Endothelial cell of umbilical vein (primary cell): ENCODE measurements around the gene PDGFRA. TPM values are rescaled to one million over a fixed set of nuclear protein-coding genes. Genes with fewer than 3 reads are reported as not detected.
A peak's percentile ranks its signal among the peaks of the same experiment; 100 is the strongest.

ENCODE experiments used
- BruUV-seq: library from RNA; stranded (reverse); fragments of 400-500 nt; replicated peaks from 2 replicates; lab custom pipeline; 2021; lab: Mats Ljungman, UMichigan
- CTCF ChIA-PET: fragments of 300-600, 350-600 bp; sonication (Branson Sonifier 250); formaldehyde crosslinking; loops from one replicate; lab custom pipeline; 2021; ENCODE audit warnings: antibody characterized with exemption, inconsistent platforms; lab: Charles Lee
- POLR2A ChIA-PET: fragments of 300-600, 350-600 bp; sonication (Branson Sonifier 250); formaldehyde crosslinking; loops from one replicate; lab custom pipeline; 2021; ENCODE audit warnings: antibody characterized with exemption, inconsistent platforms; lab: Charles Lee
- DNase-seq: peaks from one replicate; pipeline ENCODE4 v3.0.0-alpha.2; 2011; ENCODE audit warnings: low read depth, low spot score
- FAIRE-seq: peaks from 2 replicates; lab custom pipeline; 2011; peaks lifted over from hg19 to GRCh38; lab: Jason Lieb, UNC
- H2AFZ ChIP-seq: 2 replicates; pipeline ENCODE4 v1.6.0; 2012; ENCODE audit warnings: low read depth, low read length, control low read depth, inconsistent platforms
- H3K27ac ChIP-seq: 2 replicates; pipeline ENCODE4 v1.5.1; 2011; ENCODE audit warnings: low read depth, mild to moderate bottlenecking, control low read depth, low read length, moderate library complexity; ENCODE audit not compliant: insufficient read depth
- H3K27me3 ChIP-seq, 2 experiments: 2 replicates each; pipeline versions ENCODE4 v1.6.0 to v1.6.1; 2011; ENCODE audit warnings: low read length in 2 of 2, mixed read lengths in 1 of 2; ENCODE audit not compliant: control insufficient read depth in 2 of 2, insufficient read depth in 2 of 2
- H3K36me3 ChIP-seq, 2 experiments: 2 replicates in 1 of 2; 3 replicates in 1 of 2; pipeline ENCODE4 v1.5.1; 2011; ENCODE audit warnings: low read length in 2 of 2, mild to moderate bottlenecking in 1 of 2, moderate library complexity in 1 of 2; ENCODE audit not compliant: control insufficient read depth in 2 of 2, insufficient read depth in 2 of 2; ENCODE audit errors: extremely low read depth in 1 of 2
- H3K4me1 ChIP-seq: 3 replicates; pipeline ENCODE4 v1.5.1; 2011; ENCODE audit warnings: mild to moderate bottlenecking, low read length; ENCODE audit not compliant: control insufficient read depth, insufficient read depth; ENCODE audit errors: extremely low read depth
- H3K4me2 ChIP-seq: 2 replicates; pipeline ENCODE4 v1.6.1; 2011; ENCODE audit warnings: low read length, control low read depth, mixed read lengths; ENCODE audit not compliant: insufficient read depth
- H3K4me3 ChIP-seq, 3 experiments: fragments of 200-600 bp in 1 of 3; sonication (generic), shearing (Covaris generic) in 1 of 3; replicated peaks in 1 of 3; 2 replicates each; pipeline ENCODE4 v1.5.1; 2011 to 2016; ENCODE audit warnings: control low read depth in 3 of 3, low read length in 3 of 3, mild to moderate bottlenecking in 2 of 3, inconsistent platforms in 1 of 3, low read depth in 1 of 3, moderate library complexity in 1 of 3; ENCODE audit not compliant: insufficient read depth in 1 of 3
- H3K79me2 ChIP-seq: 2 replicates; pipeline ENCODE4 v1.6.0; 2012; ENCODE audit warnings: low read length, inconsistent platforms; ENCODE audit not compliant: control insufficient read depth, insufficient read depth
- H3K9ac ChIP-seq: replicated peaks from 2 replicates; pipeline ENCODE3; 2011; ENCODE audit warnings: low read length, control low read depth; ENCODE audit not compliant: insufficient read depth; ENCODE audit errors: extremely low read depth
- H3K9me1 ChIP-seq: replicated peaks from 3 replicates; pipeline ENCODE4 v1.6.0; 2011; ENCODE audit warnings: mild to moderate bottlenecking, low read length; ENCODE audit not compliant: control insufficient read depth, insufficient read depth; ENCODE audit errors: extremely low read depth
- H3K9me3 ChIP-seq: replicated peaks from 2 replicates; pipeline ENCODE4 v1.5.1; 2012; ENCODE audit warnings: low read length, inconsistent platforms; ENCODE audit not compliant: control insufficient read depth, insufficient read depth
- H4K20me1 ChIP-seq: replicated peaks from 2 replicates; pipeline ENCODE3; 2011; ENCODE audit warnings: mild to moderate bottlenecking, low read length; ENCODE audit not compliant: control insufficient read depth, insufficient read depth; ENCODE audit errors: extremely low read depth
- EZH2 ChIP-seq: IDR thresholded peaks from 2 replicates; pipeline ENCODE4 v1.6.1; 2012; ENCODE audit warnings: borderline replicate concordance, low read depth, mild to moderate bottlenecking, moderate library complexity, low read length, inconsistent platforms; ENCODE audit not compliant: severe bottlenecking
- JUN ChIP-seq: IDR thresholded peaks from 2 replicates; pipeline ENCODE4 v1.6.1; 2011; ENCODE audit warnings: borderline replicate concordance, low read depth; ENCODE audit not compliant: insufficient read length, insufficient read depth
- dilution Hi-C: fragments of 300-500 bp; cut with MboI; formaldehyde crosslinking; loops from one replicate; pipeline ENCODE4 v1.15.0; 2019; ENCODE audit warnings: low sequenced_read_pairs; ENCODE audit not compliant: extremely low pct_ligation_motif_present
- intact Hi-C: fragments of 100-400 bp; cut with micrococcal nuclease; formaldehyde crosslinking; loops from one replicate; pipeline ENCODE4 v1.10.0; 2022
- polyA plus RNA-seq, 4 experiments: library from polyadenylated mRNA; depleted of rRNA in 3 of 4; stranded (reverse) in 3 of 4; unstranded in 1 of 4; fragments of >200 nt; gene quantifications; 2 replicates each; pipeline versions ENCODE4 v1.2.1 to v1.2.3, GENCODE V29; 2011 to 2012; ENCODE audit warnings: missing spikeins in 1 of 4
- total RNA-seq: library from RNA; stranded (reverse); gene quantifications from 2 replicates; pipeline ENCODE4 v1.2.3, GENCODE V29; 2021
- TF ChIP-seq, protein P1 (sequence below), 2 donors: IDR thresholded peaks; 1 replicate in 1 of 2; 2 replicates in 1 of 2; pipeline ENCODE4 v1.5.1; 2011; ENCODE audit warnings: low read length in 2 of 2, mild to moderate bottlenecking in 2 of 2, moderate library complexity in 2 of 2, control low read depth in 1 of 2, inconsistent platforms in 1 of 2, low read depth in 1 of 2; ENCODE audit not compliant: insufficient read depth in 1 of 2; ENCODE audit errors: extremely low read depth in 1 of 2

The PDGFRA gene
- total and polyA plus RNA-seq, 2 donors (not counting 3 experiments of a cell fraction or from before 2014, with no cell fraction given), result 0.19 to 0.55 TPM

DNA sequence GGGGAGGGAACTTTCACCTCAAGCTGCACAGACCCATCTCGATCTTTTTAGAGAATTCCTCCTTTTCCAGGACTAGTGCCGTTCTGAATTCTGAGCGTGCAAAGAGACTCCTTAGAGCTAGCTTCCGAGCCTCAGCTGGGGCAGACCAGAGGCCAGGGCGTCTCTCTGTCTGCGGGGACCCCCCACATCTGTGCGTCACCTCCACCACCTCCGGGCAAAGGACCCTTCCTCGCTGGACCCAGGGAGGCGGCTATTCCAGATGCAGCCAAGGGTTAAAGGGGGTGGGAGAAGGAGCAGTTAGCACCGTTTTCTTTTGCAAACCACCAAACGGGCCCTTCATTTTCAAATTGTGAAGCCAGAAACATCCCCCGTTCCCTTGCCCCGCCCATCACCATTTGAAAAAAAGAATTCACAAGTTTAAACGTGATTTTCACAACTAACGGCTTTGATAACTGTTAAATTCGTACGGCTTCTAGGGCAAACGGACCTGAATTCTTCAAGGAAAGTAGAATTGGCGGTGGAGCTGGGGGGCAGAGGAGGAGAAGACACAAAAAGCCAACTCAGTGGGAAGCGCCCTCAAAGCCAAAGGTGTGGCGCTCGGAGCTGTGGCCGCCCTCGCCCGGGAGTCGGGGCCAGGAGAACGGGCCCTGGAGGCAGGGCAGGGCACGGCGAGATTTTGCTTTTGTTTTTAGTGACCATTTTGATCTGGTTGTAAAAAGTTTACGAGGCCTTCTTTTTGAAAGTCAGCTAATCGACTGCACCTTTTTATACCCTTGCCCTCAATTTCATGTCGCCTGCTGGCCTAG lies 3.3 kb upstream of the PDGFRA start:
- dilution Hi-C loops (no loop called here), intact Hi-C loops (loop anchor here (2.0 kb wide), 2 partner anchors 295 to 521 kb away; no protein-coding TSS in a partner anchor)
- Histone ChIP-seq H3K4me2 (peak overlapping the region; percentile 87), H3K36me3 (no peaks in the 10 kb centered on the region), H3K27ac (no peak overlapping the region), H3K9me1 (no peaks in the 10 kb centered on the region), H3K4me3 (peak overlapping the region; percentile 22 to 26 (median 22)), H3K9me3 (no peaks in the 10 kb centered on the region), H3K79me2 (no peaks in the 10 kb centered on the region), H3K27me3 (peaks cover 50 to 63% of the 10 kb centered on the region in 2 experiments), H3K4me1 (peaks cover 26% of the 10 kb centered on the region), H2AFZ (peak overlapping the region; percentile 71), H3K9ac (no peak overlapping the region), H4K20me1 (no peaks in the 10 kb centered on the region)
- TF ChIP-seq JUN (no peak), EZH2 (peak; percentile 59)
- TF ChIP-seq, protein P1, sequence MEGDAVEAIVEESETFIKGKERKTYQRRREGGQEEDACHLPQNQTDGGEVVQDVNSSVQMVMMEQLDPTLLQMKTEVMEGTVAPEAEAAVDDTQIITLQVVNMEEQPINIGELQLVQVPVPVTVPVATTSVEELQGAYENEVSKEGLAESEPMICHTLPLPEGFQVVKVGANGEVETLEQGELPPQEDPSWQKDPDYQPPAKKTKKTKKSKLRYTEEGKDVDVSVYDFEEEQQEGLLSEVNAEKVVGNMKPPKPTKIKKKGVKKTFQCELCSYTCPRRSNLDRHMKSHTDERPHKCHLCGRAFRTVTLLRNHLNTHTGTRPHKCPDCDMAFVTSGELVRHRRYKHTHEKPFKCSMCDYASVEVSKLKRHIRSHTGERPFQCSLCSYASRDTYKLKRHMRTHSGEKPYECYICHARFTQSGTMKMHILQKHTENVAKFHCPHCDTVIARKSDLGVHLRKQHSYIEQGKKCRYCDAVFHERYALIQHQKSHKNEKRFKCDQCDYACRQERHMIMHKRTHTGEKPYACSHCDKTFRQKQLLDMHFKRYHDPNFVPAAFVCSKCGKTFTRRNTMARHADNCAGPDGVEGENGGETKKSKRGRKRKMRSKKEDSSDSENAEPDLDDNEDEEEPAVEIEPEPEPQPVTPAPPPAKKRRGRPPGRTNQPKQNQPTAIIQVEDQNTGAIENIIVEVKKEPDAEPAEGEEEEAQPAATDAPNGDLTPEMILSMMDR (IDR thresholded peaks at IDR 0.05; ENCODE audit: extremely low read depth in 1 of 2, insufficient read depth in 1 of 2, low read depth in 1 of 2, low read length in 2 of 2), result peak in 1 of 2 donors; percentile 9
- CTCF ChIA-PET, result interaction anchor here (0.9 to 5.3 kb wide), 8 partner anchors 9 to 1209 kb away, joined by 3 to 45 read pairs (median 4); no protein-coding TSS in a partner anchor
- no peak for DNase-seq
- peak; percentile 64 for FAIRE-seq
- POLR2A ChIA-PET, result no interaction called here
- no TSS peak for BruUV-seq
